Parathyroid adenoma (tissue), 2 donors: ENCODE data around the gene ALOXE3.
A peak's percentile ranks its signal among the peaks of the same experiment; 100 is the strongest.
"Not testable (repeated sequence)": the region's sequence is repeated elsewhere in the genome, so short reads cannot be mapped to it uniquely, and the experiment has no call there.

Experiments
- H2AFZ ChIP-seq: fragments of 300-600 bp; sonication (generic); one replicate; pipeline ENCODE4 v1.7.0; 2017; ENCODE audit warnings: antibody characterized with exemption, mild to moderate bottlenecking
- H3K27ac ChIP-seq: fragments of 300-600 bp; sonication (generic); one replicate; pipeline ENCODE4 v1.7.0; 2017
- H3K27me3 ChIP-seq: fragments of 300-600 bp; sonication (generic); one replicate; pipeline ENCODE4 v1.7.0; 2017; ENCODE audit warnings: low read length; ENCODE audit not compliant: control insufficient read depth, insufficient read depth
- H3K36me3 ChIP-seq: fragments of 300-600 bp; sonication (generic); one replicate; pipeline ENCODE4 v1.7.0; 2017; ENCODE audit warnings: low read length; ENCODE audit not compliant: control insufficient read depth, insufficient read depth
- H3K4me1 ChIP-seq: fragments of 300-600 bp; sonication (generic); one replicate; pipeline ENCODE4 v1.7.0; 2017; ENCODE audit warnings: control low read depth
- H3K4me2 ChIP-seq: fragments of 300-600 bp; sonication (generic); one replicate; pipeline ENCODE4 v1.7.0; 2017; ENCODE audit warnings: low read length
- H3K4me3 ChIP-seq: fragments of 300-600 bp; sonication (generic); one replicate; pipeline ENCODE4 v1.7.0; 2017; ENCODE audit warnings: low read depth, low read length
- H3K79me2 ChIP-seq: fragments of 300-600 bp; sonication (generic); one replicate; pipeline ENCODE4 v1.7.0; 2017; ENCODE audit warnings: control low read depth
- H3K9ac ChIP-seq: fragments of 300-600 bp; sonication (generic); one replicate; pipeline ENCODE4 v1.7.0; 2017; ENCODE audit warnings: mild to moderate bottlenecking
- H3K9me3 ChIP-seq: fragments of 300-600 bp; sonication (generic); one replicate; pipeline ENCODE4 v1.7.0; 2017; ENCODE audit warnings: low read length; ENCODE audit not compliant: control insufficient read depth
- TF ChIP-seq, protein P1 (sequence below): fragments of 300-600 bp; sonication (generic); IDR thresholded peaks from one replicate; pipeline ENCODE4 v1.7.0; 2017; ENCODE audit warnings: antibody characterized with exemption, mild to moderate bottlenecking
- donor health status: primary hyperparathyroidism.

Gene ALOXE3

GRCh38 chr17:8063761-8064534, 54.4 kb downstream of the ALOXE3 start:
- Histone ChIP-seq H3K9ac (no peak overlapping the region), H3K4me3 (no peak overlapping the region), H3K9me3 (no peaks in the 10 kb centered on the region), H3K27ac (no peak overlapping the region), H2AFZ (no peak overlapping the region), H3K79me2 (no peaks in the 10 kb centered on the region), H3K4me2 (no peak overlapping the region), H3K4me1 (peaks cover 7% of the 10 kb centered on the region), H3K27me3 (no peaks in the 10 kb centered on the region), H3K36me3 (no peaks in the 10 kb centered on the region)
- TF ChIP-seq, protein P1, sequence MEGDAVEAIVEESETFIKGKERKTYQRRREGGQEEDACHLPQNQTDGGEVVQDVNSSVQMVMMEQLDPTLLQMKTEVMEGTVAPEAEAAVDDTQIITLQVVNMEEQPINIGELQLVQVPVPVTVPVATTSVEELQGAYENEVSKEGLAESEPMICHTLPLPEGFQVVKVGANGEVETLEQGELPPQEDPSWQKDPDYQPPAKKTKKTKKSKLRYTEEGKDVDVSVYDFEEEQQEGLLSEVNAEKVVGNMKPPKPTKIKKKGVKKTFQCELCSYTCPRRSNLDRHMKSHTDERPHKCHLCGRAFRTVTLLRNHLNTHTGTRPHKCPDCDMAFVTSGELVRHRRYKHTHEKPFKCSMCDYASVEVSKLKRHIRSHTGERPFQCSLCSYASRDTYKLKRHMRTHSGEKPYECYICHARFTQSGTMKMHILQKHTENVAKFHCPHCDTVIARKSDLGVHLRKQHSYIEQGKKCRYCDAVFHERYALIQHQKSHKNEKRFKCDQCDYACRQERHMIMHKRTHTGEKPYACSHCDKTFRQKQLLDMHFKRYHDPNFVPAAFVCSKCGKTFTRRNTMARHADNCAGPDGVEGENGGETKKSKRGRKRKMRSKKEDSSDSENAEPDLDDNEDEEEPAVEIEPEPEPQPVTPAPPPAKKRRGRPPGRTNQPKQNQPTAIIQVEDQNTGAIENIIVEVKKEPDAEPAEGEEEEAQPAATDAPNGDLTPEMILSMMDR, result no peak

GRCh38 chr17:8062807-8063483, 55.4 kb downstream of the ALOXE3 start:
- no peaks in the 10 kb centered on the region for H3K9me3 ChIP-seq
- peak overlapping the region; percentile 6 for H2AFZ ChIP-seq
- H3K27me3 ChIP-seq, result no peaks in the 10 kb centered on the region
- peak overlapping the region; percentile 47 for H3K4me3 ChIP-seq
- TF ChIP-seq, protein P1, result no peak
- H3K9ac ChIP-seq, result no peak overlapping the region
- peak overlapping the region; percentile 75 for H3K4me2 ChIP-seq
- no peaks in the 10 kb centered on the region for H3K79me2 ChIP-seq
- H3K27ac ChIP-seq, result no peak overlapping the region
- H3K4me1 ChIP-seq, result peaks cover 7% of the 10 kb centered on the region
- no peaks in the 10 kb centered on the region for H3K36me3 ChIP-seq

DNA sequence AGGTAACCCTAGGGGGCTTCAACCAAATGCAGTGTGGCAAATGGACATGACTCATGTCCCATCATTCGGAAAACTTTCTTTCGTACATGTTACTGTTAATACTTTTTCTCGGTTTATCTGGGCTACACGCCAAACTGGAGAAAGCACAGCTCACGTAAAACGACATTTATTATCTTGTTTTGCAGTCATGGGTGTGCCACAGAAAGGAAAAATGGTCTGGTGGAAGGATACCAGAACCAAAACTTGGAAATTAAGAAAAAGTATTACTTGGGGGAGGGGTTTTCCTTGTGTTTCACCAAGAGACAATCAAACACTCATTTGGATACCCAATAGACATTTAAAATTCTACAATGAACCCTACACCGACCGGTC, 55.9 kb downstream of the ALOXE3 start:
- Histone ChIP-seq H3K9me3 (no peaks in the 10 kb centered on the region), H2AFZ (peak overlapping the region; percentile 6), H3K27ac (no peak overlapping the region), H3K79me2 (no peaks in the 10 kb centered on the region), H3K4me2 (peak overlapping the region; percentile 75), H3K27me3 (no peaks in the 10 kb centered on the region), H3K36me3 (no peaks in the 10 kb centered on the region), H3K4me3 (peak overlapping the region; percentile 47), H3K9ac (no peak overlapping the region), H3K4me1 (peaks cover 7% of the 10 kb centered on the region)
- TF ChIP-seq, protein P1, result no peak

GRCh38 chr17:8061851-8062250, 56.5 kb downstream of the ALOXE3 start:
- not testable (repeated sequence) for H3K4me3 ChIP-seq, H3K9me3 ChIP-seq, H3K79me2 ChIP-seq, H2AFZ ChIP-seq, H3K27ac ChIP-seq, H3K4me1 ChIP-seq, H3K36me3 ChIP-seq, H3K4me2 ChIP-seq, H3K9ac ChIP-seq, H3K27me3 ChIP-seq

GRCh38 chr17:8060274-8060673, 58.0 kb downstream of the ALOXE3 start:
- H3K27me3 ChIP-seq, result no peaks in the 10 kb centered on the region
- no peak overlapping the region for H3K27ac ChIP-seq
- H3K4me1 ChIP-seq, result peaks cover 11% of the 10 kb centered on the region
- TF ChIP-seq, protein P1, result peak; percentile 80
- no peak overlapping the region for H3K9ac ChIP-seq
- no peaks in the 10 kb centered on the region for H3K36me3 ChIP-seq
- H3K9me3 ChIP-seq, result no peaks in the 10 kb centered on the region
- H2AFZ ChIP-seq, result no peak overlapping the region
- H3K4me2 ChIP-seq, result no peak overlapping the region
- H3K4me3 ChIP-seq, result no peak overlapping the region
- no peaks in the 10 kb centered on the region for H3K79me2 ChIP-seq
